NCI-H2081 (cell line): ENCODE data around the gene BST1.

Experiments used
- DNase-seq, 2 experiments: peaks; one replicate each; lab custom pipeline; 2025; lab: John Stamatoyannopoulos, UW

The BST1 gene

GRCh38 chr4:15702941-15703403, at the start of gene BST1:
BST1 (plus strand) TSS chr4:15703065; CDS start chr4:15703145, 80 bp downstream.
- no peak for DNase-seq

GRCh38 chr4:15653420-15653819, 49.4 kb upstream of the BST1 start:
- no peak for DNase-seq

GRCh38 chr4:15653864-15654592, 48.8 kb upstream of the BST1 start:
- peak in 1 of 2 experiments; percentile 53 for DNase-seq

- peak; percentile 60 to 78 for DNase-seq
Observed at GRCh38 chr4:15654593-15655222, 48.2 kb upstream of the BST1 start.

- peak; percentile 88 to 93 for DNase-seq
Observed at GRCh38 chr4:15655223-15656037, 47.4 kb upstream of the BST1 start, which contains the start of gene FBXL5. FBXL5 (minus strand) TSS chr4:15655357; CDS start chr4:15655287, 70 bp downstream.

- DNase-seq, result no peak
Observed at GRCh38 chr4:15656038-15656470, 46.8 kb upstream of the BST1 start.

- no peak for DNase-seq
Observed at GRCh38 chr4:15657366-15657765, 45.5 kb upstream of the BST1 start.

- DNase-seq, result no peak
Observed at GRCh38 chr4:15658136-15658770, 44.6 kb upstream of the BST1 start.

- DNase-seq, result no peak
Observed at GRCh38 chr4:15658781-15659180, 44.1 kb upstream of the BST1 start.

- no peak for DNase-seq
Observed at GRCh38 chr4:15659768-15660570, 42.9 kb upstream of the BST1 start.

- DNase-seq, result no peak
Observed at GRCh38 chr4:15665753-15666365, 37.0 kb upstream of the BST1 start.

- DNase-seq, result no peak
Observed at GRCh38 chr4:15667006-15667405, 35.9 kb upstream of the BST1 start.

GRCh38 chr4:15668566-15669435, 34.1 kb upstream of the BST1 start:
- DNase-seq, result no peak

- DNase-seq, result no peak
Observed at GRCh38 chr4:15670576-15670975, 32.3 kb upstream of the BST1 start.

GRCh38 chr4:15672101-15672500, 30.8 kb upstream of the BST1 start:
- no peak for DNase-seq

GRCh38 chr4:15673337-15673736, 29.5 kb upstream of the BST1 start:
- DNase-seq, result no peak

GRCh38 chr4:15674046-15674445, 28.8 kb upstream of the BST1 start:
- no peak for DNase-seq

GRCh38 chr4:15674926-15675325, 27.9 kb upstream of the BST1 start:
- DNase-seq, result no peak

GRCh38 chr4:15675356-15675755, 27.5 kb upstream of the BST1 start:
- no peak for DNase-seq

- no peak for DNase-seq
Observed at GRCh38 chr4:15676039-15676438, 26.8 kb upstream of the BST1 start.
